Measurements from ENCODE around the gene DDHD1. TPM values are rescaled to one million over a fixed set of nuclear protein-coding genes. Genes with fewer than 3 reads are reported as not detected.

DDHD1 gene
- total and polyA plus RNA-seq, 2 donors: 7.5 to 13.7 TPM

Other genes with a start within 250 kb of the DDHD1 start
- 10.8 TPM for gene FERMT2, start 202.3 kb downstream of the DDHD1 start, total RNA-seq
- gene FERMT2, start 202.3 kb downstream of the DDHD1 start, polyA plus RNA-seq: 21.2 TPM

All from thymus (tissue), 2 donors.